Adrenal gland (tissue), 12 donors: Measurements from ENCODE around the gene CXCL12. TPM values are rescaled to one million over a fixed set of nuclear protein-coding genes. Genes with fewer than 3 reads are reported as not detected.

Experiments used
- DNase-seq, 7 donors: peaks; one replicate each; pipeline ENCODE4 v3.0.0-alpha.2; 2019 to 2020
- H3K27ac ChIP-seq, 5 donors: fragments of 200-600 bp; sonication (generic) in 4 of 5; 1 replicate in 3 of 5; 2 replicates in 2 of 5; pipeline versions ENCODE4 v1.5.1 to v1.8.0; 2016 to 2020; ENCODE audit warnings: mild to moderate bottlenecking in 1 of 5
- H3K27me3 ChIP-seq: fragments of 200-600 bp; 2 replicates; pipeline ENCODE4 v1.8.0; 2021
- H3K36me3 ChIP-seq, 2 donors: fragments of 200-600 bp; replicated peaks in 1 of 2; 1 replicate in 1 of 2; 2 replicates in 1 of 2; pipeline versions ENCODE4 v1.5.1 to v1.8.0; 2018 to 2022
- H3K4me1 ChIP-seq, 2 donors: fragments of 200-600 bp; replicated peaks in 1 of 2; 1 replicate in 1 of 2; 2 replicates in 1 of 2; pipeline versions ENCODE4 v1.5.1 to v1.8.0; 2018 to 2021
- H3K4me3 ChIP-seq, 4 donors: fragments of 200-600 bp; sonication (generic) in 3 of 4; one replicate each; pipeline ENCODE4 v1.5.1; 2016 to 2018
- H3K9me3 ChIP-seq, 3 donors: fragments of 200-600 bp; sonication (generic) in 1 of 3; replicated peaks in 1 of 3; 1 replicate in 2 of 3; 2 replicates in 1 of 3; pipeline versions ENCODE4 v1.5.1 to v1.8.0; 2016 to 2021
- POLR2A ChIP-seq, 2 donors: fragments of 450-650 bp; IDR thresholded peaks; one replicate each; pipeline ENCODE4 v1.6.1; 2017; ENCODE audit warnings: antibody characterized with exemption in 2 of 2, mild to moderate bottlenecking in 2 of 2, moderate library complexity in 1 of 2
- WGBS, 4 donors: extraction: QIAGEN DNeasy Blood & Tissue Kit in 2 of 4; methylation state at CpG; one replicate each; pipeline versions ENCODE4 v1.1.5 to v1.1.7; 2013 to 2017; 5-methylcytosine and 5-hydroxymethylcytosine counted together
- intact Hi-C, 2 donors: fragments of 100-400 bp; cut with DNase I; formaldehyde crosslinking; loops; one replicate each; pipeline versions ENCODE4 v1.14.1 to v1.15.0; 2022 to 2023
- polyA plus RNA-seq, 3 donors: library from polyadenylated mRNA; stranded (reverse); fragments of 200-250 nt in 2 of 3; fragments of 350-450 nt in 1 of 3; fragmentation: Illumina TruSeq in 1 of 3; extraction: RNeasy Lipid Tissue Mini Kit (QIAGEN cat#74804) in 1 of 3; gene quantifications; one replicate each; pipeline ENCODE4 v1.2.3, GENCODE V29; 2013 to 2014
- total RNA-seq, 9 donors: library from RNA; depleted of rRNA in 4 of 9; stranded (reverse); fragments of >200 nt in 4 of 9; fragments of 120-200 nt in 1 of 9; fragmentation: NEBNext Ultra II Directional in 1 of 9; extraction: Animal tissue kit (Norgen Biotek cat#: 25700) in 1 of 9; gene quantifications; one replicate each; pipeline versions ENCODE4 v1.1.0 to v1.2.4, GENCODE V29; 2013 to 2023
- TF ChIP-seq, protein P1 (sequence below), 6 experiments: fragments of 450-650 bp in 4 of 6; fragments of 200-600 bp in 2 of 6; sonication (generic) in 1 of 6; IDR thresholded peaks; 1 replicate in 5 of 6; 2 replicates in 1 of 6; pipeline versions ENCODE4 v1.5.1 to v1.8.0; 2016 to 2021; ENCODE audit warnings: antibody characterized with exemption in 6 of 6, mild to moderate bottlenecking in 2 of 6, moderate library complexity in 1 of 6
- donor health status: healthy with polysubstance abuse.
- donor health status: Bipolar disorder and iron deficiency.
- donor health status: DM: yes; HTN: yes; CAD: no.
- donor health status: DM: no; HTN: no; CAD: no.
- donor health status: DM: no; HTN: no; CAD: no.
- donor health status: DM: yes; HTN: yes; CAD: no.

The CXCL12 gene
- total and polyA plus RNA-seq, 12 donors = 17.5 to 193 (median 66.1) TPM

DNA sequence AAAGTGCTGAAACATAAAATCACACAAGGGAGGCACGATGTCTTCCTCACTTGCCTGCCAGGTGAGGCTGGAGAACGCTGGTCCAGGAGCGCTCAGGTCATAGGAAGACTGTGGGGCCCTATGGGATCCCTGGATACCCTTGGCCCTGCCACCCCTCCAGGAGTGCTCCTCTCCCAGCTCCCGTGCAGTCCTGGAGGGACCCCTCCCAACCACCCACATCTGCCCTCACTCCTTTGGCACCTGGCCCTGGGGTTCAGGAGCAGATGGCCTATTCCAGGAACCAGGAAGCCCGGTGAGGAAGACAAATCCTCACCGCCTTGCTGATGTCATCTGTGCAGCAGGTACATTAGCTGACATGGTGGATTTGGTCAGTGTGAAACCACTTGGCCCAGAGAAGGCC is 3.7 kb upstream of the CXCL12 start:
- peaks cover 16% of the 10 kb centered on the region for H3K27me3 ChIP-seq
- intact Hi-C loops = loop anchor here (5.0 to 10.0 kb wide), 3 partner anchors 469 to 701 kb away; no protein-coding TSS in a partner anchor
- peak in 3 of 7 donors; percentile 11 to 42 (median 13) for DNase-seq
- H3K4me3 ChIP-seq = no peak overlapping the region
- H3K36me3 ChIP-seq = no peaks in the 10 kb centered on the region
- no peak overlapping the region for H3K27ac ChIP-seq
- 90 to 97% (median 93%) methylated on average over 5 to 6 of the region's 6 CpGs for WGBS, 4 donors
- H3K9me3 ChIP-seq = no peaks in the 10 kb centered on the region
- H3K4me1 ChIP-seq = peaks cover 0 to 8% of the 10 kb centered on the region in 2 donors
- TF ChIP-seq, protein P1, sequence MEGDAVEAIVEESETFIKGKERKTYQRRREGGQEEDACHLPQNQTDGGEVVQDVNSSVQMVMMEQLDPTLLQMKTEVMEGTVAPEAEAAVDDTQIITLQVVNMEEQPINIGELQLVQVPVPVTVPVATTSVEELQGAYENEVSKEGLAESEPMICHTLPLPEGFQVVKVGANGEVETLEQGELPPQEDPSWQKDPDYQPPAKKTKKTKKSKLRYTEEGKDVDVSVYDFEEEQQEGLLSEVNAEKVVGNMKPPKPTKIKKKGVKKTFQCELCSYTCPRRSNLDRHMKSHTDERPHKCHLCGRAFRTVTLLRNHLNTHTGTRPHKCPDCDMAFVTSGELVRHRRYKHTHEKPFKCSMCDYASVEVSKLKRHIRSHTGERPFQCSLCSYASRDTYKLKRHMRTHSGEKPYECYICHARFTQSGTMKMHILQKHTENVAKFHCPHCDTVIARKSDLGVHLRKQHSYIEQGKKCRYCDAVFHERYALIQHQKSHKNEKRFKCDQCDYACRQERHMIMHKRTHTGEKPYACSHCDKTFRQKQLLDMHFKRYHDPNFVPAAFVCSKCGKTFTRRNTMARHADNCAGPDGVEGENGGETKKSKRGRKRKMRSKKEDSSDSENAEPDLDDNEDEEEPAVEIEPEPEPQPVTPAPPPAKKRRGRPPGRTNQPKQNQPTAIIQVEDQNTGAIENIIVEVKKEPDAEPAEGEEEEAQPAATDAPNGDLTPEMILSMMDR (IDR thresholded peaks at IDR 0.05) = no peak

DNA sequence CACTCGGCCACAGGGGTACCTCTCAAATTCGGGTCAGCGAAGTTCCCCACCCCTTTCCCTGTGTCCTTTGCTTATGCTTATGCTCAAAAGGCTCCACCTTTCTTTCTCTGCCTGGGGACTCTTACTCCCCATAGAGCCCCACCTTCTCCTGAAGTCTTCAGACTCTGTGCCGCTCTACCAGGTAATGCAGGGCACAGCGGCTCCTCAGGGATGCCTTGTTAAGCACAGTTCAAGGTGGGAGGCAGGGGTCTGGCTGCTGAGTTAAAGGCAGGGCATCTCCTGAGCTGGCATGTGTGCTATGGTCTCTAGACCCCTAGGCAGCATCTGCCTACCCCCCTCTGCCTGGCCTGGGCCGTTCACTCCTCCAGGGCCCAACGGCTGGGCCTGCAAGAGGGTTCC is 3.0 kb upstream of the CXCL12 start:
- Histone ChIP-seq H3K9me3 (no peaks in the 10 kb centered on the region), H3K4me1 (peaks cover 0 to 8% of the 10 kb centered on the region in 2 donors), H3K27ac (no peak overlapping the region), H3K36me3 (no peaks in the 10 kb centered on the region), H3K27me3 (peaks cover 16% of the 10 kb centered on the region), H3K4me3 (no peak overlapping the region)
- intact Hi-C loops = loop anchor here (5.0 to 10.0 kb wide), 3 partner anchors 469 to 701 kb away; no protein-coding TSS in a partner anchor
- peak in 3 of 7 donors; percentile 7 to 42 (median 15) for DNase-seq
- no peak for TF ChIP-seq POLR2A (IDR thresholded peaks at IDR 0.05)
- TF ChIP-seq, protein P1 (IDR thresholded peaks at IDR 0.05) = no peak
- WGBS, 4 donors = 85 to 89% (median 89%) methylated on average over 7 of the region's 7 CpGs

DNA sequence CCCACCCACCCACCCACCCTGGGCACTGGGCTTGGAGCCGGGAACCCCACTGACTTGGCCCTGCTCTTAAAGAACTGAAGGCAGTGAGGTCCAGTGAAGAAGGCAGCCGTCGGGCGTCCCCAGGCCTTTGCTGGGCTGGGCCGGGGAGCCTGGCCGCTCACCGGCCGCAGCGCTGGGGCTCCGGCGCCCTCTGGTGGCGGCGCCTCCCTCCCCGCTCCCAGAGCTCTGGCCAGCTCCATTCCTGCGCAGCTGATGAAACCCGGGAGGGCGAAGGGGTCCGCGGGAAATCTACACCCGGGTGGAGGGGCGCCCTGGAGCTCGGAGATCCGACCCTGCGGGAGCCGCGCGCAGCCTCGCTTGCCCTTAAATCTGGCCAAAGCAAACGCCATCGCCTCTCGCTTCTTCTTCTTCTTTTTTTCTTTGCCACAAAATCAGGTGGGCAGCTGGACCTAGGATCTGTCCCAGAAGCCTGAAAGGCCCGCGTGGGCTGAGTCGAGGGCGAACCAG is 1.7 kb upstream of the CXCL12 start:
- intact Hi-C loops = loop anchor here (5.0 to 10.0 kb wide), 3 partner anchors 471 to 699 kb away; no protein-coding TSS in a partner anchor
- H3K4me1 ChIP-seq = peaks cover 0 to 8% of the 10 kb centered on the region in 2 donors
- H3K27me3 ChIP-seq = peaks cover 16% of the 10 kb centered on the region
- H3K27ac ChIP-seq = no peak overlapping the region
- no peak overlapping the region for H3K4me3 ChIP-seq
- WGBS, 4 donors = 2 to 4% (median 4%) methylated on average over 14 to 35 of the region's 35 CpGs
- no peaks in the 10 kb centered on the region for H3K36me3 ChIP-seq
- no peaks in the 10 kb centered on the region for H3K9me3 ChIP-seq
- DNase-seq = peak in 6 of 7 donors; percentile 38 to 66 (median 61)
- TF ChIP-seq POLR2A (IDR thresholded peaks at IDR 0.05) = no peak
- TF ChIP-seq, protein P1 (IDR thresholded peaks at IDR 0.05) = peak; percentile 60 to 88 (median 82)

DNA sequence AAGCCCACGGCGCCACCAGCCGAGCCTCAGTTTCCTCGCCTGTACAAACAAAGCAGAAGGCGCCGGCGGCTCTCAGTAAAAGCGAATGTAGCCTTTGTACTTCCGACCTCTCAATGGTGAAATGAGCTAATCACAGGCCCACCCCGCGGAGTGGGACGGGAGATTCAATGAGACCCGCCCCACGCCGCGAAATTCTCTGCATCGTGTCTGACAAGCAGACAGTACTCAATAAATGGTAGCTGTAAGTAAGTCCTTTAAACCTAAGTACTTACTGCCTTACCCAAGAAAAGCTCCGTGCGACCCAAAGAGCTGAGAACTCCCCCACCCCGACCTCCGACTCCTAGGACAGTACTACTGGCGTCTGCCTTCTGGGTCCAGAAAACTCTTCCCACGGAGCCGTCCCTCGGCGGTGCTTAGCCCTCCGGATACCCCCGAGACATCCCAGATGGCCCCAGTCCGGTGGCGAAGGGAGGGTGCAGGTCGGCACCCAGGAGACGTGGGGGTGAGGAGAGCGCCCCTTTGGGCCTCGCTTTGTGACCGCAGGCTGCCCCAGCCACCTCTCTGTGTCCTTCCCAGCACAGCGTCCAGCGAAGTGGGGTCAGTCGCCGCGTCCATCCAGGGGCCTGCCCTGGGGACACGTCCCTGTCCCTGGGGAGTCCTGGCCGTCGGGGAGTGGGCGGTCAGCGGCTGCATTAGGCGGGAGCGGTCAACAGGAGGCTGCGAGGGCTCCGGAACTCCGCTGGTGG is 972 bp upstream of the CXCL12 start:
- intact Hi-C loops = loop anchor here (2.0 to 10.0 kb wide), 4 partner anchors 471 to 713 kb away; no protein-coding TSS in a partner anchor
- H3K9me3 ChIP-seq = no peaks in the 10 kb centered on the region
- H3K36me3 ChIP-seq = no peaks in the 10 kb centered on the region
- no peak overlapping the region for H3K27ac ChIP-seq
- peak overlapping the region in 1 of 4 donors; percentile 70 for H3K4me3 ChIP-seq
- DNase-seq = peak in 3 of 7 donors; percentile 21 to 46 (median 24)
- no peak for TF ChIP-seq POLR2A (IDR thresholded peaks at IDR 0.05)
- TF ChIP-seq, protein P1 (IDR thresholded peaks at IDR 0.05) = no peak
- WGBS, 4 donors = 31 to 57% (median 36%) methylated on average over 21 to 50 of the region's 50 CpGs
- peaks cover 0 to 8% of the 10 kb centered on the region in 2 donors for H3K4me1 ChIP-seq
- H3K27me3 ChIP-seq = peaks cover 16% of the 10 kb centered on the region
